Activated T-cell treated with anti-CD3 and anti-CD28 coated beads, Interleukin-2, amount 50 U/mL, for 48 hours (primary cell): Measurements from ENCODE around the gene TPST2.

Source experiments
- DNase-seq, 2 experiments: peaks; one replicate each; pipeline ENCODE4 v3.0.0-alpha.2; 2020

The TPST2 gene

GRCh38 chr22:26489447-26490036 lies 100.4 kb downstream of the TPST2 start:
- DNase-seq: no peak

- no peak for DNase-seq
Observed at GRCh38 chr22:26487996-26488395, 101.9 kb downstream of the TPST2 start.

- DNase-seq: no peak
Observed at GRCh38 chr22:26486394-26486793, 103.5 kb downstream of the TPST2 start.

GRCh38 chr22:26485806-26486390 lies 104.0 kb downstream of the TPST2 start:
- DNase-seq: no peak

- no peak for DNase-seq
Observed at GRCh38 chr22:26485013-26485412, 104.9 kb downstream of the TPST2 start.

GRCh38 chr22:26484360-26484706 lies 105.6 kb downstream of the TPST2 start:
- DNase-seq: no peak

GRCh38 chr22:26483439-26484359 lies 106.2 kb downstream of the TPST2 start, which contains the start of the genes HPS4 and SRRD:
Gene HPS4, minus strand, starts transcription at chr22:26483783. Its CDS starts 2,021 bp downstream, at chr22:26481762.
Gene SRRD, plus strand, starts transcription at chr22:26483877. Its CDS starts 14 bp downstream, at chr22:26483891.
- peak; percentile 92 to 95 for DNase-seq

GRCh38 chr22:26483043-26483438 lies 106.9 kb downstream of the TPST2 start:
- DNase-seq: no peak

GRCh38 chr22:26482161-26482560 lies 107.8 kb downstream of the TPST2 start:
- DNase-seq: no peak

GRCh38 chr22:26481694-26482093 lies 108.2 kb downstream of the TPST2 start:
- DNase-seq: no peak

- DNase-seq: no peak
Observed at GRCh38 chr22:26481112-26481693, 108.7 kb downstream of the TPST2 start.

GRCh38 chr22:26480611-26480932 lies 109.4 kb downstream of the TPST2 start:
- no peak for DNase-seq

GRCh38 chr22:26479792-26480610 lies 109.9 kb downstream of the TPST2 start:
- no peak for DNase-seq

GRCh38 chr22:26479043-26479791 lies 110.7 kb downstream of the TPST2 start:
- no peak for DNase-seq

- DNase-seq: no peak
Observed at GRCh38 chr22:26477341-26477731, 112.6 kb downstream of the TPST2 start.

GRCh38 chr22:26476705-26477340 lies 113.1 kb downstream of the TPST2 start:
- DNase-seq: no peak

- no peak for DNase-seq
Observed at GRCh38 chr22:26474682-26475081, 115.2 kb downstream of the TPST2 start.
